ENCODE results near the gene MAST4.

DNA sequence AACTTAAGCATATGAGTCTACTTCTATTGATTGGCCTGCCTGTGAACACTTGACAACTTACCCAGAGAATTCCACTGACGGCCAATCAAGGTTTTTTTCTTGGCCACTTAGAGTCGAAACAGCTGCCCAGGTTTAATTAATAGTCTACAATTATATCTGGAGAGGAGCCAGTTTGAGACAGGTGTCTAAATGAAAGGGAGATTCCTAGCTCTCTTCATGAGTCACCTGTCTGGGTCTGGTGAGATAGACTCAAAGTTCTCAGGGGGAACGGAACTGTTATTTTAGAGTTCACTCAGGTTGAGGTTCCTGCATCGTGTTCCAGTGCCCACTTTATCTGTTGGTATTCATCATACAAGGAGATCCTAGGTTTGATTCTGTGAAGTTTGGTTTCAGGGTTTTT, 489.4 kb downstream of the MAST4 start:
- no peak for TF ChIP-seq CTCF (IDR thresholded peaks at IDR 0.05; ENCODE audit: insufficient read depth, low read depth, low read length)
- no peak for TF ChIP-seq EZH2 (IDR thresholded peaks at IDR 0.05; ENCODE audit: insufficient read depth, low read length)
